Colonic mucosa (tissue), 4 donors: ENCODE results near the gene NFIA. TPM values are rescaled to one million over a fixed set of nuclear protein-coding genes. Genes with fewer than 3 reads are reported as not detected.
A peak's percentile ranks its signal among the peaks of the same experiment; 100 is the strongest.

Source experiments
- DNase-seq: peaks from one replicate; pipeline ENCODE4 v3.0.0-alpha.2; 2020
- H3K27ac ChIP-seq: fragments of 200-600 bp; one replicate; pipeline ENCODE4 v1.8.0; 2021
- H3K27me3 ChIP-seq: fragments of 200-600 bp; one replicate; pipeline ENCODE4 v1.8.0; 2021
- H3K36me3 ChIP-seq: fragments of 200-600 bp; one replicate; pipeline ENCODE4 v1.8.0; 2021
- H3K4me1 ChIP-seq: fragments of 200-600 bp; one replicate; pipeline ENCODE4 v1.8.0; 2021; ENCODE audit warnings: mild to moderate bottlenecking
- H3K4me3 ChIP-seq: fragments of 200-600 bp; one replicate; pipeline ENCODE4 v1.8.0; 2021
- H3K9ac ChIP-seq, 2 donors: one replicate each; pipeline ENCODE4 v1.7.0; 2013; ENCODE audit warnings: control low read depth in 2 of 2, low read depth in 2 of 2, low read length in 2 of 2
- H3K9me3 ChIP-seq: fragments of 200-600 bp; one replicate; pipeline ENCODE4 v1.8.0; 2021
- intact Hi-C: fragments of 100-400 bp; cut with DNase I; formaldehyde crosslinking; loops from one replicate; pipeline ENCODE4 v1.14.1; 2022
- total RNA-seq, 2 donors: library from RNA; stranded (reverse); fragmentation: NEBNext Ultra II Directional in 1 of 2; extraction: Animal tissue kit (Norgen Biotek cat#: 25700) in 1 of 2; gene quantifications; one replicate each; pipeline ENCODE4 v1.2.1, GENCODE V29; 2021
- TF ChIP-seq, protein P1 (sequence below): fragments of 200-600 bp; IDR thresholded peaks from one replicate; pipeline ENCODE4 v1.8.0; 2022; ENCODE audit warnings: antibody characterized with exemption, mild to moderate bottlenecking
- donor health status: healthy.
- donor health status: DM: no; HTN: no; CAD: no.
- donor health status: DM: no; HTN: no; CAD: no.

The NFIA gene
- total RNA-seq, 2 donors from 2014 or later: 36.0 to 44.2 TPM

DNA sequence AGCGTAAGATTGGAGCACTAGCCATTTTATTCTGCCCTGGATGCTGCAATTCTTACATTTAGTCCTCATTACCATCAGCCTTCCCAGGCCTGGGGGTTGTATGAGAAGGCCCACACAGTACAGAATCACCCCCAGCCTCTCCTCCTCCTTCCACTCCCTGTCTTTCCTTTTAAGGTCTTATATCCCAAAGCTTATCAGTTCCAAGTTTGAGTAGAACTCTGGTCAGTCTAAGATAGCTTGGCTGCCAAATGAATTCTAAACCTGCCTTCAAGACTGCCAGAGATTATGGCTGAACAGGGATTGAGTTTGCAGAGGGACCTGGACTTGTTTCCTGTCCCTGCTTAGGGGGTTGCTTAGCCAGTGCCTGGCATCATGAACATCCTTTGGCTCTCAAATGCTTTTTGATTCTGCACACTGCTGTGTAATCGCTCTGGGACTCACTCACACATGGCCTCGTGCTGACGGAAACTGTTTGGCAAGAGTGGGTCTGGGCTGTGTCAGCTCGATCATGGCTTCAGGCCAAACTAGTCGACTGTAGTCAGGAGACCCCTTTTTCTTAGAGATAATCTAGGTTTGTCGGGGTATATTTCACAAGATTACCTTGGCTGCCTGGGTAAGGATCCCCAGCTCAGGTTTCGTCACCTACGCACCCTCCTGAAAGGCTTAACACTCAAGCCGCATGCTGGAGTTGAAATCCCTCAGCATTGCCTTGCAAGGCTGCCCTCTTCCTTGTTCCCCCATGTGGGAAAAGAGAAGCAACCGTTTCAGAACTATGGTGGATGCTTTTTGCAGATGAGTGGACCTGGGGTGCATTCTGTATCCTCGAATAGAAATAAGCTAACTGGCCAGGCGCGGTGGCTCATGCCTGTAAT, 252.6 kb downstream of the NFIA start:
- no peak overlapping the region for H3K9ac ChIP-seq
- DNase-seq: no peak
- TF ChIP-seq, protein P1, sequence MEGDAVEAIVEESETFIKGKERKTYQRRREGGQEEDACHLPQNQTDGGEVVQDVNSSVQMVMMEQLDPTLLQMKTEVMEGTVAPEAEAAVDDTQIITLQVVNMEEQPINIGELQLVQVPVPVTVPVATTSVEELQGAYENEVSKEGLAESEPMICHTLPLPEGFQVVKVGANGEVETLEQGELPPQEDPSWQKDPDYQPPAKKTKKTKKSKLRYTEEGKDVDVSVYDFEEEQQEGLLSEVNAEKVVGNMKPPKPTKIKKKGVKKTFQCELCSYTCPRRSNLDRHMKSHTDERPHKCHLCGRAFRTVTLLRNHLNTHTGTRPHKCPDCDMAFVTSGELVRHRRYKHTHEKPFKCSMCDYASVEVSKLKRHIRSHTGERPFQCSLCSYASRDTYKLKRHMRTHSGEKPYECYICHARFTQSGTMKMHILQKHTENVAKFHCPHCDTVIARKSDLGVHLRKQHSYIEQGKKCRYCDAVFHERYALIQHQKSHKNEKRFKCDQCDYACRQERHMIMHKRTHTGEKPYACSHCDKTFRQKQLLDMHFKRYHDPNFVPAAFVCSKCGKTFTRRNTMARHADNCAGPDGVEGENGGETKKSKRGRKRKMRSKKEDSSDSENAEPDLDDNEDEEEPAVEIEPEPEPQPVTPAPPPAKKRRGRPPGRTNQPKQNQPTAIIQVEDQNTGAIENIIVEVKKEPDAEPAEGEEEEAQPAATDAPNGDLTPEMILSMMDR: no peak
- H3K9me3 ChIP-seq: no peaks in the 10 kb centered on the region
- H3K4me1 ChIP-seq: no peaks in the 10 kb centered on the region
- intact Hi-C loops: loop anchor here (10.0 kb wide), 1 partner anchor 120 kb away; no protein-coding TSS in a partner anchor
- no peak overlapping the region for H3K27ac ChIP-seq
- no peak overlapping the region for H3K4me3 ChIP-seq
- no peaks in the 10 kb centered on the region for H3K27me3 ChIP-seq
- H3K36me3 ChIP-seq: no peaks in the 10 kb centered on the region

DNA sequence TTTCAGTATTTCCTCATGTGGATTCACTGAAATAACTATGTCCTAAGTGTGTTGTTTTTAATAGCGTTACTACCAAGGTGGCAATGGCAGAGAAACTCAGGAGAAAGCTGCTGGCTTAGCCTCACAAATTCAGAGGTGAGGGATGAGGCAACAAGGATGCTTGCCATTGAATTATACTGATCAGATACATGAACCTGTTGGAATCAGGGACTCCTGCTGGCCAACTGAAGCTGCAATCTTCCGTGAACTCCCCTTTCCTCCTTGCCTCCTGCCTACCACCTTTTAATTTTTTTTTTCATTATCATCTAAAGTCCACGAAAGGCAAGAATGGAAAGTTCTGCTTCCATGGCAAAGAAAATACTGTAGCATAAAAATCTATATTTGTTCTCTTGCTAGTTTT, 254.7 kb downstream of the NFIA start:
- Histone ChIP-seq H3K36me3 (no peaks in the 10 kb centered on the region), H3K9me3 (no peaks in the 10 kb centered on the region), H3K4me3 (no peak overlapping the region), H3K27me3 (no peaks in the 10 kb centered on the region), H3K4me1 (no peaks in the 10 kb centered on the region), H3K27ac (peak overlapping the region; percentile 29), H3K9ac (no peak overlapping the region)
- TF ChIP-seq, protein P1: no peak
- DNase-seq: no peak
- intact Hi-C loops: loop anchor here (2.0 to 10.0 kb wide), 2 partner anchors 118 to 286 kb away; no protein-coding TSS in a partner anchor

DNA sequence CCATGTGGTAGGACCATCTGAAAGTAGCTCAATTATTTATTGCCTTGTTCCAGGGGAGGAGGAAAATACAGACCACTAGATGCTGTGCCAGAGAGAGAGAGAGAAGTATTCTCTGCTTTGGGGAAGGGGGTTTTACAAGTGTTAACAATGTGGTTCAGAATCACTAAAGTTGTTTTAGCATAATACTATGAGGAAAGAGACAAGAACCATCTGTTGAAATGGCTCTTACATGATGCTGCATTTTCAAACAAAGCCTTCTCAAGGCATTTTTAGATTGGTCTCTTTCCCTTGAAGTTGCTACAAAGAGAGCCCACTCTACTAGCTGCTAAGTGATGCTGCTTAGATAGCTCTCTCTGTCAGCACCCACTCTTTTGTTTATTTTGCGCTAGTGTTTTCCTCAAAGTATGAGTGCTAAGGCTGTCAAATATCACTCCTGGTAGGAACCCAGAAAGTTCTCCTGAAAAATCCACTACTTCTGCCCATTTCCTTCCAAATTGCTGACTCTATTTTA, 255.1 kb downstream of the NFIA start:
- Histone ChIP-seq H3K4me3 (no peak overlapping the region), H3K9ac (peak overlapping the region in 1 of 2 donors; percentile 51)
- intact Hi-C loops: loop anchor here (2.0 to 10.0 kb wide), 2 partner anchors 117 to 287 kb away; no protein-coding TSS in a partner anchor

DNA sequence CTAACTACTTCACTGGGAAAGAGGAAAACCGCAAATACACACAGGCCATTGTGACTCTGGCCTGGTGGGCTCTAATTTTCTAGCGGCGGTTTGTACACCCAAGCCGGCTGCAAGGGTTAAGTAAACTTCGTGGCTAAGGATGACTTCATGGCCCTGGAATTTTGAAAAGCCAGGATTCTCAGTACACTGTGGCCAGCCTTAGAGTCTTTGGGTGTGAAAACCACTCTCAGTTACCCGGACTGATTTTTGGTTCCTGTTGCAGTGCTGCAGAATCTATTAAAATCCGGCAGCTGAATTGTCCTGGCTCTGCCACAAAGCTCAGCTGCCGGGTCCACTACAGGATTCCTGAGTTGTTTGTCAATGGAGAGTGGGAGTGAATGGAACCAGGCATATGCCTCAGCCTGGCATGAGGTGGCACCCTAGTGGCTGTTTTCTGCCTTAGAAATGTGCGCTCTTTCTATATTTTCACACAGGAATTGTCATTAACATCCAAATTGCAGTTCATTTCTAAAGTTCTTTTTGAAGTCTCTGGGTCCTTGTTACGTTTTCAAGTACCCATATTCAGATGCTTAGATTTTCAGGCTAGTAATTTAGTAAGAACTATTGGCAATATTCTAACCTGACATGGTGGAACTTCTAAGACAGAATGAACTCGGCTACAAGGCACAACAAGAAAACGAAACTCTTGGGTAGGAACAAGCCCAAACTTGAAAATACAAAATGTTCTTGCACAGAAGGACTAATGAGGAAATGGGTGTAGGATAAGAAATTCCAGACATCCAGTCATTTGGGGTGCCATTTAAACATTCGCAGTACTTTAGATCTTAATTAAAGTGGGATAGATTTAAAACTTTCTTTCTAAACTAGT, 255.9 kb downstream of the NFIA start:
- Histone ChIP-seq H3K27ac (peak overlapping the region; percentile 29), H3K36me3 (no peaks in the 10 kb centered on the region), H3K27me3 (no peaks in the 10 kb centered on the region), H3K9ac (peak overlapping the region in 1 of 2 donors; percentile 51), H3K9me3 (no peaks in the 10 kb centered on the region), H3K4me1 (no peaks in the 10 kb centered on the region), H3K4me3 (no peak overlapping the region)
- TF ChIP-seq, protein P1: peak; percentile 44
- DNase-seq: peak; percentile 64
- intact Hi-C loops: loop anchor here (2.0 to 10.0 kb wide), 2 partner anchors 117 to 287 kb away; no protein-coding TSS in a partner anchor

More for the DNA sequence above, 255.1 kb downstream of the NFIA start:
- DNase-seq: no peak
- Histone ChIP-seq H3K27me3 (no peaks in the 10 kb centered on the region), H3K9me3 (no peaks in the 10 kb centered on the region), H3K4me1 (no peaks in the 10 kb centered on the region), H3K36me3 (no peaks in the 10 kb centered on the region), H3K27ac (peak overlapping the region; percentile 29)
- TF ChIP-seq, protein P1: no peak

DNA sequence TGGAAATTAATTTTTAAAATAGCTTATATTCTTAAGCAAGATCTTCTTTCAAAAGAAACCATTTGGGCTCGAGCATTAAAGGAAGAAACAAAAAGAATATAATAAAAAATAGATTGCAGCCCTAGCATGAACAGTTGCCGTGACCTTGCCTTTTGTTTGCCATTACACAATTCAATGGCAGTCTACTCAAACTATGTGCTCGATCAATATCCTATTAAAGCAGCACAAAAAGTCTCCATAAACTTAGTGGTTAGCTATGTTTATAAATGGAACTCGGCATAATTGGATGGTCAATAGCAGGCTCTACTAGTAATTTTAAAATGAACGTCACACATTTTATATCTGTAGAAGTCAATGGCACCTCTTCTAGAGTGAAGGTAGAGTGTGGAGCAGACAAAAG, 256.5 kb downstream of the NFIA start:
- Histone ChIP-seq H3K4me3 (no peak overlapping the region), H3K9ac (no peak overlapping the region), H3K27ac (no peak overlapping the region), H3K4me1 (no peaks in the 10 kb centered on the region), H3K36me3 (no peaks in the 10 kb centered on the region), H3K27me3 (no peaks in the 10 kb centered on the region), H3K9me3 (no peaks in the 10 kb centered on the region)
- intact Hi-C loops: loop anchor here (10.0 kb wide), 1 partner anchor 116 kb away; no protein-coding TSS in a partner anchor
- TF ChIP-seq, protein P1: no peak
- DNase-seq: no peak
